ENCODE results near the gene SCN1A. TPM values are rescaled to one million over a fixed set of nuclear protein-coding genes. Genes with fewer than 3 reads are reported as not detected.

Gene SCN1A
- total RNA-seq, 1 experiment from 2014 or later, result 1.6 TPM

- Mint-ChIP-seq H3K36me3 (0 out of 2 replicates have a peak, but pooled peaks cover 9% of the 10 kb centered on the region), H3K27me3 (ENCODE audit: low read depth) (no peaks in the 10 kb centered on the region), H3K4me1 (peaks cover 21% of the 10 kb centered on the region), H3K27ac (no peak overlapping the region), H3K4me3 (no peak overlapping the region), H3K9me3 (no peaks in the 10 kb centered on the region)
- ChIA-PET CTCF (no interaction called here), POLR2A (no interaction called here)
- ATAC-seq (no peak), DNase-seq (ENCODE audit: low spot score) (no peak)
- no peak for TF ChIP-seq MLX (CRISPR knock-in tag; IDR thresholded peaks at IDR 0.05)
- no peak for TF ChIP-seq MAX (CRISPR knock-in tag; IDR thresholded peaks at IDR 0.05)
- TF ChIP-seq ZNF512 (CRISPR knock-in tag; IDR thresholded peaks at IDR 0.05; ENCODE audit: borderline replicate concordance), result no peak
- TF ChIP-seq RORB (CRISPR knock-in tag; IDR thresholded peaks at IDR 0.05), result no peak
- no peak for TF ChIP-seq HMGA2 (CRISPR knock-in tag; IDR thresholded peaks at IDR 0.05)
- no peak for TF ChIP-seq ZMAT4 (CRISPR knock-in tag; IDR thresholded peaks at IDR 0.05)
- TF ChIP-seq ZNF219 (CRISPR knock-in tag; IDR thresholded peaks at IDR 0.05; ENCODE audit: borderline replicate concordance), result no peak
- TF ChIP-seq E2F5 (CRISPR knock-in tag; IDR thresholded peaks at IDR 0.05), result no peak
- TF ChIP-seq CREB1 (CRISPR knock-in tag; IDR thresholded peaks at IDR 0.05), result no peak
- TF ChIP-seq ZNF138 (CRISPR knock-in tag; conservative IDR thresholded peaks at IDR 0.05), result no peak
- TF ChIP-seq E2F1 (CRISPR knock-in tag; IDR thresholded peaks at IDR 0.05), result no peak
- TF ChIP-seq GABPB1 (CRISPR knock-in tag; IDR thresholded peaks at IDR 0.05), result no peak
- TF ChIP-seq AFF4 (CRISPR knock-in tag; IDR thresholded peaks at IDR 0.05; ENCODE audit: borderline replicate concordance), result no peak
Observed at GRCh38 chr2:165950438-165950837, 177.4 kb downstream of the SCN1A start.

GRCh38 chr2:165941827-165942226, 186.0 kb downstream of the SCN1A start:
- no peak overlapping the region for H3K27ac Mint-ChIP-seq
- no peaks in the 10 kb centered on the region for H3K9me3 Mint-ChIP-seq
- DNase-seq (ENCODE audit: low spot score), result no peak
- ChIA-PET CTCF (no interaction called here), POLR2A (no interaction called here)
- peaks cover 6% of the 10 kb centered on the region for H3K4me1 Mint-ChIP-seq
- no peak for ATAC-seq
- H3K4me3 Mint-ChIP-seq, result no peak overlapping the region
- no peaks in the 10 kb centered on the region for H3K27me3 Mint-ChIP-seq (ENCODE audit: low read depth)
- TF ChIP-seq ESRRA (CRISPR knock-in tag; IDR thresholded peaks at IDR 0.05; ENCODE audit: borderline replicate concordance) (no peak), ZNF671 (CRISPR knock-in tag; IDR thresholded peaks at IDR 0.05) (no peak)
- peaks cover 30% of the 10 kb centered on the region for H3K36me3 Mint-ChIP-seq

Data from WTC11 (cell line).